Measurements from ENCODE around the gene ST6GALNAC1.

The ST6GALNAC1 gene

GRCh38 chr17:76667786-76668453 is 24.4 kb upstream of the ST6GALNAC1 start:
- H3K27me3 Mint-ChIP-seq: peaks cover 55% of the 10 kb centered on the region
- peaks cover 22% of the 10 kb centered on the region for H3K4me1 Mint-ChIP-seq
- peaks cover 4% of the 10 kb centered on the region for H3K9me3 Mint-ChIP-seq
- no peaks in the 10 kb centered on the region for H3K36me3 Mint-ChIP-seq
- no peak for ATAC-seq
- no peak overlapping the region for H3K27ac Mint-ChIP-seq
- no peak overlapping the region for H3K4me3 Mint-ChIP-seq

GRCh38 chr17:76667491-76667755 is 23.9 kb upstream of the ST6GALNAC1 start:
- no peaks in the 10 kb centered on the region for H3K36me3 Mint-ChIP-seq
- H3K4me3 Mint-ChIP-seq: no peak overlapping the region
- no peak overlapping the region for H3K27ac Mint-ChIP-seq
- H3K4me1 Mint-ChIP-seq: peaks cover 18% of the 10 kb centered on the region
- peaks cover 4% of the 10 kb centered on the region for H3K9me3 Mint-ChIP-seq
- H3K27me3 Mint-ChIP-seq: peaks cover 59% of the 10 kb centered on the region
- ATAC-seq: no peak

- peaks cover 43% of the 10 kb centered on the region for H3K27me3 Mint-ChIP-seq
- no peak overlapping the region for H3K27ac Mint-ChIP-seq
- H3K4me3 Mint-ChIP-seq: no peak overlapping the region
- H3K36me3 Mint-ChIP-seq: no peaks in the 10 kb centered on the region
- peaks cover 9% of the 10 kb centered on the region for H3K4me1 Mint-ChIP-seq
- ATAC-seq: no peak
- no peaks in the 10 kb centered on the region for H3K9me3 Mint-ChIP-seq
These were observed 17.1 kb upstream of the ST6GALNAC1 start for GRCh38 chr17:76660656-76661042.

DNA sequence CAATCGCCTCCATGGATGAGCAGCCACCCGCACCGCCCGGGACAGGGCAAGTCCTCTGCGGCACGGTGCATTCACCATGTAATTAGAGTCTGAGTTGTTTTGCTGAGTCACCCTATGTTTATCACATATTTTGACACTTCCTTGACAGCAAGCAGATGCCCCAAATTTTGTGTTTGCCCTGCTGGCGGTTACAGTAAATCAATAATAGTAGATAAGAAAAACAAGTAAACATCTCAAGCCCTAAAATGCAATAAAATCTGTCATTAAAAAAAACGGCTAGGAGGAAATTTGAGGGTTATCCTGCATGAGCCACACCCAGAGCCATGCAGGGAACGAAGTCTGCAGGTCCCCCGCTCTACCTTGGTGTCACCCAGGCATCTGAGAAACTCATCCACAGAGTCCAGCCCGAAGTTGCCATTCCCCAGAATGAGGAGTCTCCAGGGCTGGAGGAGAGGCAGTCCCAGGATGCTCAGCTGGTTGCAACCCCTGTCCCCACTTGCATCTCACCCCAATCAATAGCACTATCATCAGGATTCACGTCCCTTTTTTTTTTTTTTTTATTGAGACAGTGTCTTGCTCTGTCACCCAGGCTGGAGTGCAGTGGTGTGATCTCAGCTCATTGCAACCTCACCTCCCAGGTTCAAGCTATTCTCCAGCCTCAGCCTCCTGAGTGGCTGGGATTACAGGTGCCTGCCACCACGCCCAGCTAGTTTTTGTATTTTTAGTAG is 16.5 kb upstream of the ST6GALNAC1 start:
- no peaks in the 10 kb centered on the region for H3K9me3 Mint-ChIP-seq
- H3K4me1 Mint-ChIP-seq: peaks cover 9% of the 10 kb centered on the region
- peak overlapping the region; percentile 6 for H3K27ac Mint-ChIP-seq
- peak; percentile 53 for ATAC-seq
- peaks cover 38% of the 10 kb centered on the region for H3K27me3 Mint-ChIP-seq
- no peak overlapping the region for H3K4me3 Mint-ChIP-seq
- no peaks in the 10 kb centered on the region for H3K36me3 Mint-ChIP-seq

GRCh38 chr17:76658242-76658662 is 14.7 kb upstream of the ST6GALNAC1 start:
- Mint-ChIP-seq H3K4me3 (no peak overlapping the region), H3K36me3 (no peaks in the 10 kb centered on the region), H3K9me3 (no peaks in the 10 kb centered on the region), H3K27ac (peak overlapping the region; percentile 13), H3K27me3 (peaks cover 20% of the 10 kb centered on the region), H3K4me1 (peaks cover 9% of the 10 kb centered on the region)
- no peak for ATAC-seq

GRCh38 chr17:76657505-76658241 is 14.1 kb upstream of the ST6GALNAC1 start:
- Mint-ChIP-seq H3K4me1 (peaks cover 9% of the 10 kb centered on the region), H3K27ac (no peak overlapping the region), H3K9me3 (no peaks in the 10 kb centered on the region), H3K27me3 (peaks cover 15% of the 10 kb centered on the region), H3K4me3 (no peak overlapping the region), H3K36me3 (no peaks in the 10 kb centered on the region)
- no peak for ATAC-seq

DNA sequence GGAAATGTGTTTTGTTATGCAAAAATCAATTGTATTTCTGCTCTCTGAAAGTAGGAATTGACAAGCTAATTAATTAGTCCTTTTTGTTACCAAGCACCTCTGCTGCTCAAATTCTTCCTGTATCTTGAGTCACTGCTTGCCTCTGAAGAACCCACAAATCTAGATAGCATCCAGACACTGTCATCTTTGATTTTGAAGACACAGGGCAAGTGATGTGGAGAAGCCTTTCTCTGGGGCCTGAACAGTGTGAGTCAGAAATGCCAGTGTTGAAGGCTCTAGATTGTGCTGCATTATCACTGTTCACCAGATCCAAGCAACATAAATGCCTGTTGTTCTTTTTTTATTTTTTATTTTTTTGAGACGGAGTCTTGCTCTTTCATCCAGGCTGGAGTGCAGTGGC is 10.9 kb upstream of the ST6GALNAC1 start:
- H3K27me3 Mint-ChIP-seq: peaks cover 25% of the 10 kb centered on the region
- H3K36me3 Mint-ChIP-seq: no peaks in the 10 kb centered on the region
- no peak overlapping the region for H3K4me3 Mint-ChIP-seq
- no peak overlapping the region for H3K27ac Mint-ChIP-seq
- ATAC-seq: no peak
- H3K9me3 Mint-ChIP-seq: no peaks in the 10 kb centered on the region
- no peaks in the 10 kb centered on the region for H3K4me1 Mint-ChIP-seq

GRCh38 chr17:76650504-76650903 is 6.9 kb upstream of the ST6GALNAC1 start:
- H3K27me3 Mint-ChIP-seq: peaks cover 50% of the 10 kb centered on the region
- ATAC-seq: no peak
- no peak overlapping the region for H3K4me3 Mint-ChIP-seq
- H3K9me3 Mint-ChIP-seq: peaks cover 7% of the 10 kb centered on the region
- no peak overlapping the region for H3K27ac Mint-ChIP-seq
- H3K4me1 Mint-ChIP-seq: no peaks in the 10 kb centered on the region
- H3K36me3 Mint-ChIP-seq: peaks cover 5% of the 10 kb centered on the region

DNA sequence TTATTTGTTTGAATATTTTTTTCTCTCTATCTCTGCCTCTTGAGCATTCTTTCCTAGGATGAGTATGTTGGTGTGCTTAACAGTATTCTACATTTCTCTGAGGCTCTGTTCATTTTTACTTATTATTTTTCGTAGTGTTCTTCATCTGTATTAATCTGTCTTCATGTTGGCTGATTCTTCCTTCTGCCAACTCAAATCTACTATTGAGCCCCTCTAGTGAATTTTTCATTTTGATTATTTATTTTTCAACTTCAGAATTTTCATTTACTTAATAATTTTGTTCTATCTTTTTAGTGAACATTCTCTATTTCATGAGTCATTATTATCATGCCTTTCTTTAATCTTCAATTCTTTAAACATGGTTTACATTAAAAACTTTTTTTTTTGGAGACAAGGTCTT is 3.2 kb upstream of the ST6GALNAC1 start:
- ATAC-seq: no peak
- no peaks in the 10 kb centered on the region for H3K4me1 Mint-ChIP-seq
- no peak overlapping the region for H3K27ac Mint-ChIP-seq
- no peak overlapping the region for H3K4me3 Mint-ChIP-seq
- peaks cover 12% of the 10 kb centered on the region for H3K9me3 Mint-ChIP-seq
- peaks cover 62% of the 10 kb centered on the region for H3K27me3 Mint-ChIP-seq
- H3K36me3 Mint-ChIP-seq: peaks cover 5% of the 10 kb centered on the region

DNA sequence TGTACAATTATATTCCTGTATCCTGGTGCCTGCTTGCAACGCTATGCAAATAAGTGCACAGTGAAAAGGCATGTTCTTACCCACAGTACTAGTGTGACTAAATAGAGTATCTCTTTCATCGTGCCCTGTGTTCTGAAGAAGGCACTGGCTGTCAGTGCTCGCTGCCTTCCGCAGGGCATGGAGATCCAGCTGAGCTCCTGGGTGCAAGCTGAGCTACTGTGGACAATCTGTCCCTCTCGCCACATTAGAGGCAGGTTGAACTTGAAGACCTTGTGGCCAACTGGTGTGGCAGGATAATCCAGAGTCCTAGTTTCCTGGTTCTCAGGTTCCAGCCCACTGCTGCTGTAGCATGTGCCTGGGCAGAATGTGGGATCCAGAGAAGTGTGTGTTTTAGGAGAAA is 1.9 kb upstream of the ST6GALNAC1 start:
- Mint-ChIP-seq H3K9me3 (peaks cover 12% of the 10 kb centered on the region), H3K27ac (no peak overlapping the region), H3K4me3 (no peak overlapping the region), H3K4me1 (no peaks in the 10 kb centered on the region), H3K36me3 (peaks cover 5% of the 10 kb centered on the region), H3K27me3 (peaks cover 53% of the 10 kb centered on the region)
- no peak for ATAC-seq

DNA sequence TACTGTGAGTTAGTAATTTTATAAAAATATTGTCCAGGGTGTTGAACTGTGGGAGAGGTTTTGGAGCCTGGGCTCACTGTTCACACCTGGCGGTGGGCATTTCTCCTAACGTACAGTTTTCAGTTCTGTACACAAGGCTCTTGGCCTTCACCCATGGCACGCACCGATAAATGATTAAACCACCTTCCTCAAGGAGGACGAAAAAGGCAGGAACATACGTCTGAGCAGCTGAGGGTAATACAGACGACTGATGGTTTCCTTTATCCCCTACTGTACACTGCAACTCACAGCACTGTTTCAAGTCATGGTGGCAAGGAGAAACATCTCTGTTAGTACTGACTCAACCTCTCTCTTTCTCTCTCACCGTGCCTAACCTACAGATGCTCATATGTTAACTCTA is 1.4 kb upstream of the ST6GALNAC1 start:
- no peaks in the 10 kb centered on the region for H3K4me1 Mint-ChIP-seq
- peaks cover 5% of the 10 kb centered on the region for H3K36me3 Mint-ChIP-seq
- peaks cover 53% of the 10 kb centered on the region for H3K27me3 Mint-ChIP-seq
- peaks cover 12% of the 10 kb centered on the region for H3K9me3 Mint-ChIP-seq
- ATAC-seq: no peak
- no peak overlapping the region for H3K27ac Mint-ChIP-seq
- no peak overlapping the region for H3K4me3 Mint-ChIP-seq

GRCh38 chr17:76642994-76643393 is 563 bp downstream of the ST6GALNAC1 start:
- Mint-ChIP-seq H3K4me1 (no peaks in the 10 kb centered on the region), H3K27ac (no peak overlapping the region), H3K27me3 (peaks cover 48% of the 10 kb centered on the region), H3K36me3 (peaks cover 5% of the 10 kb centered on the region), H3K4me3 (no peak overlapping the region), H3K9me3 (peaks cover 12% of the 10 kb centered on the region)
- ATAC-seq: no peak

- ATAC-seq: no peak
- H3K36me3 Mint-ChIP-seq: peaks cover 5% of the 10 kb centered on the region
These were observed 1.5 kb downstream of the ST6GALNAC1 start for GRCh38 chr17:76642032-76642561.

DNA sequence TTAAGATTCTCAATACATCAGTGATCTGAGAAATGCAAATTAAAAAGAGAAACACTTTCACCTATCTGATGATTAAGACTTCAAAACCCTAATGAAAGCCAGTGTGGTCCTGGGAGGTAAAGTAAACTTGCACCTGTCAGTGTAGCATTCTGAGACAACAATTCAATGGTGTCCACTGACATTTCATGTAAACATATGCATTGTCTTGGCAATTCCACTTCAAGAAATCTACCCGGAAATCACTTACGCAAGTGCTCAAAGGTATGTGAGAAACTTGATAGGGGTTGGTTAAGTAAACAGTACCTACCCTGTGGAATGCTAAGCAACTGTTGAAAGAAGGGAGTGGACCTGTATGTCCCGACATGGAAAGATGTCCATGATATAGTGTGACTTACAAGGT is 2.1 kb downstream of the ST6GALNAC1 start:
- ATAC-seq: no peak
- H3K27me3 Mint-ChIP-seq: peaks cover 42% of the 10 kb centered on the region
- H3K4me3 Mint-ChIP-seq: no peak overlapping the region
- H3K27ac Mint-ChIP-seq: no peak overlapping the region
- H3K9me3 Mint-ChIP-seq: peaks cover 9% of the 10 kb centered on the region
- H3K4me1 Mint-ChIP-seq: no peaks in the 10 kb centered on the region
- peaks cover 2% of the 10 kb centered on the region for H3K36me3 Mint-ChIP-seq

More at GRCh38 chr17:76642032-76642561, 1.5 kb downstream of the ST6GALNAC1 start:
- Mint-ChIP-seq H3K27me3 (peaks cover 48% of the 10 kb centered on the region), H3K4me3 (no peak overlapping the region), H3K27ac (no peak overlapping the region), H3K4me1 (no peaks in the 10 kb centered on the region), H3K9me3 (peaks cover 12% of the 10 kb centered on the region)

- ATAC-seq: no peak
- Mint-ChIP-seq H3K4me1 (no peaks in the 10 kb centered on the region), H3K36me3 (no peaks in the 10 kb centered on the region), H3K27me3 (peaks cover 35% of the 10 kb centered on the region), H3K4me3 (no peak overlapping the region), H3K9me3 (peaks cover 4% of the 10 kb centered on the region), H3K27ac (no peak overlapping the region)
These were observed 2.8 kb downstream of the ST6GALNAC1 start for GRCh38 chr17:76640550-76641380.
